GM12872 (cell line): ENCODE data around the gene ATP10D.

Experiments
- TF ChIP-seq, protein P1 (sequence below): IDR thresholded peaks from 3 replicates; pipeline ENCODE4 v1.5.1; 2011; ENCODE audit warnings: low read depth, mild to moderate bottlenecking, low read length, moderate library complexity; ENCODE audit not compliant: insufficient read depth

ATP10D gene

DNA sequence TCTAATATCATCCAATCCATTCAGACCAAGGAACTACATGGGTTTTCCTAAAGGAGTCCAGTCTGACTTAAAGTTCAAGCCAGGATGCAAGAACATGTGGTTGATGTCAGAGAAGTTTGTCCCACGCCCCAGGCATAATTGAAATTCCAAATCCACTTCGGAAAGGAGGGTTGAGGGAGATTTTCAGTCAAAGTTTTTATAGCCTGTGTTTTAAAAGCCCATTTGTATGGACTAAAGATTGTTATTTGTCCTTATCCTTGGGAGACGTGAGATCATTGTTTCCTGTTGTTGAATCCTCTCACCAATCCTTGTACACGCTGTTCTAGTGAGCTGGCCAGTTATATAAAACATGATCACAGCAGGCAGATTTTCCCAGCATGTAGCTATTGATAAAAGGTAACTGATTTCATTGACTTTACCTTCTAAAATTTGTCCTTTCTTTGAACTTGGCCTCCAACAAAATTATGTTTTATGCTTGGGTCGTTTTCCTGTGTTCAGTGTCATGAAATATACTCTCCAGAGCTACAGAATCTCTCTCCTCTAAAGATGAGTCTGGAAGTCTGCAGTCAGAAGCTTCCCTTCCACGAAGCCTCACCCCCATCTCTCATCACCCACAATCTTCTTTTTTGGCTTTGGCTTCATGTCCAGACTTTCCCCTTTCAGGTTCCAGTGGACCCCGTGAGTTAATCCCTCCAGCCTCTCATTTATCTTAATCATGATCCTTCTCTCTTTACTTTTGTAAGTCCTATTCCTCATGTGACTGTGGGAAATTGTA, 92.9 kb downstream of the ATP10D start:
- TF ChIP-seq, protein P1, sequence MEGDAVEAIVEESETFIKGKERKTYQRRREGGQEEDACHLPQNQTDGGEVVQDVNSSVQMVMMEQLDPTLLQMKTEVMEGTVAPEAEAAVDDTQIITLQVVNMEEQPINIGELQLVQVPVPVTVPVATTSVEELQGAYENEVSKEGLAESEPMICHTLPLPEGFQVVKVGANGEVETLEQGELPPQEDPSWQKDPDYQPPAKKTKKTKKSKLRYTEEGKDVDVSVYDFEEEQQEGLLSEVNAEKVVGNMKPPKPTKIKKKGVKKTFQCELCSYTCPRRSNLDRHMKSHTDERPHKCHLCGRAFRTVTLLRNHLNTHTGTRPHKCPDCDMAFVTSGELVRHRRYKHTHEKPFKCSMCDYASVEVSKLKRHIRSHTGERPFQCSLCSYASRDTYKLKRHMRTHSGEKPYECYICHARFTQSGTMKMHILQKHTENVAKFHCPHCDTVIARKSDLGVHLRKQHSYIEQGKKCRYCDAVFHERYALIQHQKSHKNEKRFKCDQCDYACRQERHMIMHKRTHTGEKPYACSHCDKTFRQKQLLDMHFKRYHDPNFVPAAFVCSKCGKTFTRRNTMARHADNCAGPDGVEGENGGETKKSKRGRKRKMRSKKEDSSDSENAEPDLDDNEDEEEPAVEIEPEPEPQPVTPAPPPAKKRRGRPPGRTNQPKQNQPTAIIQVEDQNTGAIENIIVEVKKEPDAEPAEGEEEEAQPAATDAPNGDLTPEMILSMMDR: no peak

DNA sequence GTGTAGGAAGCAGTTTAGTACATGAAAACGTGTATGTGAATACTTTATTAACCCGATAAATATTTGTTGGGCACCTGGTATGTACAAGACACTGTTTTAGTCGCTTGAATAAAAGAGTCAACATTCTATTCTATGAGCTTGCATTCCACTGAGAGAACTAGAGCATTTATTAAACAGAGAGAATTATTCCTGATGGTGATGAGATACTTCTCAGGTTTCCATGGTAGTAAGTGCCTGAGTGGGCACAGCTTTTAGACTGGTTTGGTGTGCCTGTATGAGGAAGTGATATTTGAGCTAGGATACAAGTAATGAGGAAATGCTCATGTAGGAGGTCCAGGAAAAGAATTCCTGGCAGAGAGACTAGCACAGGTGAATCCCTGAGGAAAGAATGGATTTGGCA, 94.2 kb downstream of the ATP10D start:
- TF ChIP-seq, protein P1: no peak

DNA sequence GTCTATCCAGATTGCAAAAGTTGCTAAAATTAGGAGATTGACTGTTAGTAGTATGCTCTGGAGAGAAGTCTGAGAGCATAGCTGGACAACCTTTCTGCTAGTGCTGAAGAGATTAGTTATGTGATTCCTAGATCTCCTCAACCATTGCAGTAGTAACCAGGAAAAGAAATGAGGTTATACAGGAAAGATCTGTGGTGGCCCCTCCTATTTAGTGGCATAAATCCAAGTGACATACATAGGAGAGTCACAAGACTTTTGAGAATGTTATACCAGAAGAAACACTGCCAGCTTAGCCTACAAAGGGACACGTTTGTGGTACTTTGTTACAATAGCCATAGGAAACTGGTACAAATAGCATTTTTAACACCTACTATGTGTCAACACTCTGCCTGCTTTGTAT, 105.2 kb downstream of the ATP10D start:
- TF ChIP-seq, protein P1: no peak

DNA sequence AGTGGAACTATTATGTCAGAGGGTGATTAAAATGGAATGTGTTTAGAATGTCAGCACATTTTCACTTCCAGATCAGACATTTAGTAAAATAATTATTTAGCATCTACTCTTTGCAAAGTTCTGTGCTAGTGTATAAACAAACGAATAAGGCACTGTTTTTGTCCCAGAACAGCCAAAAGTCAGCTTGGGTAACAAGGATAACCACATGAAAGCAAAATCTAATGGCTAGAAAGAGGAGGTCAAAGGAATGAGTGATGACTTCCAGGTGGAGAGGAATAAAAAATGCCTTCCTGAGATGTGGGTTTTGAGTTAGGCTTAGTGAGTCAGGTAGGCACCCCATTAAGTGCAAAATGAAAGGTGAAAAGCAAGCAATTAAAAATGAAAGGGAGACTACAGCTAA, 112.6 kb downstream of the ATP10D start:
- TF ChIP-seq, protein P1: no peak

DNA sequence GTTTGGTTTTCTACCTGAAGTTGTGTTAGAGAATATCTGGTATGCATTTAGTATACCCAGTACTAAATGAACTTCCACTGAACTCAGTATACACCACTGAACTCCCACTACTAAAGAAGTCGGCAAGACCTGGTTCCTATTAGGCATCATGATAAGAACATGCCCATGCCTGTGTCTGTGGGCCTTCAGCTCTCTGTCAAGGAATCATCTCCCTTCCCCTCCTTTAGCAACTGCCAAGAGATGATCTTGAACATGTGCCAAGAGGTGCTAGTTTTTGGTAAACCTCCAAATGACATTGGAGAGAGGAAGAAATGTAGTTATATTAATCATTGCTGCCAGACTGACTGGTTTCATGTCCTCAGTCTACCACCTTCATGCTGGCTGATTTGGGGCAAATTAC, 113.2 kb downstream of the ATP10D start:
- TF ChIP-seq, protein P1: no peak

DNA sequence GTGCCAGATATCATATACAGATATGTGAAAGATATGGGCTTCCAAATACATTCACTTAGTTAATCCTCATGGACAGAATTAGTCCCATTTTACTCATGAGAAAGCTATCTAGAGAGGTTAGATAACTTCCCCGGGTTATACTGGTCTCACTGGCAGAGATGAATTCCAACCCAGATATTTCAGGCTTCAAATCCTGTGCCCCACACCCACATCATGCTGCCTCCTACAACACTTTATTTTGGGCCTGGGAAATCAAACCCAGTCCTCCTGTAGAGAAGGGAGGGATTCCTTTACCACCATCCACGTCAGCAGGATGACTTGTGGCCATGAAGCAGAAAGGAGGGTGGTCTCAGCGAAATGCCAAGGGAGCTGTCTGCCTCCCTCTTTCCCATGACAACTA, 113.8 kb downstream of the ATP10D start:
- TF ChIP-seq, protein P1: no peak

DNA sequence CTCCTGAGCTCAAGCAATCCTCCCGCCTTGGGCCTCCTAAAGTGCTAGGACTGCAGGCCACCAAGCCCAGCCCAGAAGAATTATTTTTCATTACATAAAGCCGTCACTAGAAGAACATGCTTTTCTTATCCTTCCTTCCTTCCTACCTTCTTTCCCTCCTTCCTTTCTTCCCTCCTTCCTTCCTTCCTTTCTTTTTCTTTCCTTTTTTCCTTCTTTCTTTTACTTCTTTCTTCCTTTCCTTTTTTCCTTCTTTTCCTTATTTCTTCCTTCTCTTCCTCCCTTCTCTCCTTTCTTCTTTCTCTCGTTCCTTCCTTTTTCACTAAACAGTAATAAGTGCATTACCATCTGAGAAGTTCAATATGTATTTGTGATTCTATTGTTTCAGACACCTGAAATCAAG, 121.4 kb downstream of the ATP10D start:
- TF ChIP-seq, protein P1: no peak
